Erythroblast (primary cell): ENCODE data around the gene TMEM212.
"Not testable (repeated sequence)": the region's sequence is repeated elsewhere in the genome, so short reads cannot be mapped to it uniquely, and the experiment has no call there.

Source experiments
- DNase-seq, 2 experiments: peaks; one replicate each; lab custom pipeline; 2025; lab: John Stamatoyannopoulos, UW
- GATA1 ChIP-seq: IDR thresholded peaks from 2 replicates; pipeline ENCODE4 v1.6.1; 2011; ENCODE audit warnings: low read depth, mild to moderate bottlenecking, control low read depth, low read length, moderate library complexity
- POLR2A ChIP-seq: IDR thresholded peaks from 2 replicates; pipeline ENCODE4 v1.6.1; 2011; ENCODE audit warnings: mild to moderate bottlenecking, low read length

Gene TMEM212

GRCh38 chr3:171888466-171888865 lies 45.3 kb downstream of the TMEM212 start:
- DNase-seq, result no peak
- TF ChIP-seq POLR2A (no peak), GATA1 (no peak)

GRCh38 chr3:171890398-171890797 lies 47.2 kb downstream of the TMEM212 start:
- DNase-seq, result no peak
- TF ChIP-seq GATA1, result no peak
- TF ChIP-seq POLR2A, result no peak

GRCh38 chr3:171892457-171892856 lies 49.3 kb downstream of the TMEM212 start:
- no peak for DNase-seq
- no peak for TF ChIP-seq POLR2A
- TF ChIP-seq GATA1, result no peak

- DNase-seq, result no peak
- TF ChIP-seq POLR2A, result no peak
- no peak for TF ChIP-seq GATA1
These were observed 52.1 kb downstream of the TMEM212 start for GRCh38 chr3:171895291-171895690.

GRCh38 chr3:171895900-171896299 lies 52.8 kb downstream of the TMEM212 start:
- TF ChIP-seq GATA1 (no peak), POLR2A (no peak)
- DNase-seq, result no peak

GRCh38 chr3:171896316-171896715 lies 53.2 kb downstream of the TMEM212 start:
- DNase-seq, result no peak
- TF ChIP-seq POLR2A (no peak), GATA1 (no peak)

GRCh38 chr3:171898192-171898591 lies 55.0 kb downstream of the TMEM212 start:
- no peak for DNase-seq
- TF ChIP-seq GATA1 (no peak), POLR2A (no peak)

- DNase-seq, result no peak
- TF ChIP-seq POLR2A, result no peak
- TF ChIP-seq GATA1, result no peak
These were observed 57.3 kb downstream of the TMEM212 start for GRCh38 chr3:171900446-171900845.

- no peak for DNase-seq
- TF ChIP-seq GATA1 (no peak), POLR2A (no peak)
These were observed 58.6 kb downstream of the TMEM212 start for GRCh38 chr3:171901615-171902312.

GRCh38 chr3:171904829-171905228 lies 61.7 kb downstream of the TMEM212 start:
- no peak for TF ChIP-seq GATA1
- no peak for TF ChIP-seq POLR2A
- no peak for DNase-seq

GRCh38 chr3:171906503-171906902 lies 63.4 kb downstream of the TMEM212 start:
- not testable (repeated sequence) for DNase-seq

- TF ChIP-seq POLR2A (no peak), GATA1 (no peak)
- no peak for DNase-seq
These were observed 64.0 kb downstream of the TMEM212 start for GRCh38 chr3:171906951-171907676.

- DNase-seq, result no peak
- TF ChIP-seq POLR2A, result no peak
- TF ChIP-seq GATA1, result no peak
These were observed 64.6 kb downstream of the TMEM212 start for GRCh38 chr3:171907761-171908160.

GRCh38 chr3:171908731-171909130 lies 65.6 kb downstream of the TMEM212 start:
- no peak for DNase-seq
- TF ChIP-seq GATA1 (no peak), POLR2A (no peak)
